Vagina (tissue), 2 donors: ENCODE results near the gene CITED4. TPM values are rescaled to one million over a fixed set of nuclear protein-coding genes. Genes with fewer than 3 reads are reported as not detected.
A peak's percentile ranks its signal among the peaks of the same experiment; 100 is the strongest.
"Not testable (repeated sequence)": the region's sequence is repeated elsewhere in the genome, so short reads cannot be mapped to it uniquely, and the experiment has no call there.

Source experiments
- DNase-seq, 2 donors: peaks; one replicate each; pipeline ENCODE4 v3.0.0-alpha.2; 2017; ENCODE audit errors: extremely low spot score in 2 of 2
- H3K27ac ChIP-seq: fragments of 200-600 bp; sonication (generic); one replicate; pipeline ENCODE4 v1.5.1; 2019
- H3K27me3 ChIP-seq: fragments of 200-600 bp; sonication (generic); one replicate; pipeline ENCODE4 v1.5.1; 2019
- H3K36me3 ChIP-seq, 2 donors: fragments of 200-600 bp; sonication (generic); one replicate each; pipeline ENCODE4 v1.5.1; 2017 to 2019
- H3K4me1 ChIP-seq: fragments of 200-600 bp; sonication (generic); one replicate; pipeline ENCODE4 v1.5.1; 2019
- H3K4me3 ChIP-seq, 2 donors: fragments of 200-600 bp; sonication (generic); 1 replicate in 1 of 2; 2 replicates in 1 of 2; pipeline ENCODE4 v1.5.1; 2016 to 2019
- H3K9me3 ChIP-seq: fragments of 200-600 bp; sonication (generic); one replicate; pipeline ENCODE4 v1.5.1; 2019
- CTCF ChIP-seq, 3 experiments: fragments of 450-650 bp in 2 of 3; fragments of 200-600 bp in 1 of 3; sonication (generic) in 1 of 3; IDR thresholded peaks; one replicate each; pipeline ENCODE4 v1.5.1; 2017 to 2019; ENCODE audit warnings: antibody characterized with exemption in 3 of 3, mild to moderate bottlenecking in 2 of 3, moderate library complexity in 2 of 3
- POLR2A ChIP-seq, 2 donors: fragments of 450-650 bp; IDR thresholded peaks; one replicate each; pipeline ENCODE4 v1.6.1; 2017; ENCODE audit warnings: antibody characterized with exemption in 2 of 2, mild to moderate bottlenecking in 2 of 2, moderate library complexity in 2 of 2
- POLR2AphosphoS5 ChIP-seq, 2 donors: sonication (generic); formaldehyde crosslinking; IDR thresholded peaks; one replicate each; pipeline ENCODE4 v1.9.0; 2017; ENCODE audit warnings: antibody characterized with exemption in 2 of 2, mild to moderate bottlenecking in 2 of 2, low read depth in 1 of 2; ENCODE audit not compliant: insufficient read depth in 1 of 2
- intact Hi-C: fragments of 100-400 bp; cut with DNase I; formaldehyde crosslinking; loops from one replicate; pipeline ENCODE4 v1.15.1; 2023
- total RNA-seq: library from RNA; depleted of rRNA; stranded (reverse); fragments of >200 nt; gene quantifications from one replicate; pipeline ENCODE4 v1.2.3, GENCODE V29; 2016

CITED4 gene
- total RNA-seq, 1 donor from 2014 or later = 16.5 TPM

- Histone ChIP-seq H3K9me3 (no peaks in the 10 kb centered on the region), H3K4me3 (no peak overlapping the region), H3K27ac (peak overlapping the region; percentile 49), H3K27me3 (no peaks in the 10 kb centered on the region), H3K36me3 (no peaks in the 10 kb centered on the region), H3K4me1 (peaks cover 24% of the 10 kb centered on the region)
- TF ChIP-seq POLR2A (IDR thresholded peaks at IDR 0.05) (no peak), POLR2AphosphoS5 (IDR thresholded peaks at IDR 0.05; ENCODE audit: insufficient read depth in 1 of 2, low read depth in 1 of 2) (peak; percentile 29 to 74), CTCF (IDR thresholded peaks at IDR 0.05) (no peak)
- intact Hi-C loops = no loop called here
- DNase-seq = no peak
Measured at GRCh38 chr1:40899230-40899870, 37.2 kb upstream of the CITED4 start.

GRCh38 chr1:40898431-40898901, 36.3 kb upstream of the CITED4 start:
- no peak for DNase-seq
- H3K27me3 ChIP-seq = no peaks in the 10 kb centered on the region
- H3K4me3 ChIP-seq = no peak overlapping the region
- H3K36me3 ChIP-seq = no peaks in the 10 kb centered on the region
- peak overlapping the region; percentile 49 for H3K27ac ChIP-seq
- H3K4me1 ChIP-seq = peaks cover 24% of the 10 kb centered on the region
- H3K9me3 ChIP-seq = no peaks in the 10 kb centered on the region
- TF ChIP-seq POLR2A (IDR thresholded peaks at IDR 0.05) (no peak), POLR2AphosphoS5 (IDR thresholded peaks at IDR 0.05; ENCODE audit: insufficient read depth in 1 of 2, low read depth in 1 of 2) (no peak), CTCF (IDR thresholded peaks at IDR 0.05) (no peak)
- intact Hi-C loops = no loop called here

- no peak for DNase-seq
- H3K27ac ChIP-seq = no peak overlapping the region
Measured at GRCh38 chr1:40897513-40897912, 35.4 kb upstream of the CITED4 start.

GRCh38 chr1:40896482-40896881, 34.3 kb upstream of the CITED4 start:
- Histone ChIP-seq H3K27me3 (no peaks in the 10 kb centered on the region), H3K9me3 (no peaks in the 10 kb centered on the region), H3K4me1 (peaks cover 16% of the 10 kb centered on the region), H3K4me3 (no peak overlapping the region), H3K36me3 (no peaks in the 10 kb centered on the region), H3K27ac (no peak overlapping the region)
- intact Hi-C loops = no loop called here
- DNase-seq = no peak
- no peak for TF ChIP-seq POLR2AphosphoS5 (IDR thresholded peaks at IDR 0.05; ENCODE audit: insufficient read depth in 1 of 2, low read depth in 1 of 2)
- no peak for TF ChIP-seq POLR2A (IDR thresholded peaks at IDR 0.05)
- TF ChIP-seq CTCF (IDR thresholded peaks at IDR 0.05) = no peak

More at GRCh38 chr1:40897513-40897912, 35.4 kb upstream of the CITED4 start:
- Histone ChIP-seq H3K36me3 (no peaks in the 10 kb centered on the region), H3K4me3 (no peak overlapping the region), H3K4me1 (peaks cover 21% of the 10 kb centered on the region), H3K27me3 (no peaks in the 10 kb centered on the region), H3K9me3 (no peaks in the 10 kb centered on the region)
- intact Hi-C loops = no loop called here
- TF ChIP-seq POLR2AphosphoS5 (IDR thresholded peaks at IDR 0.05; ENCODE audit: insufficient read depth in 1 of 2, low read depth in 1 of 2) = no peak
- TF ChIP-seq POLR2A (IDR thresholded peaks at IDR 0.05) = no peak
- no peak for TF ChIP-seq CTCF (IDR thresholded peaks at IDR 0.05)

GRCh38 chr1:40895601-40896000, 33.4 kb upstream of the CITED4 start:
- intact Hi-C loops = no loop called here
- H3K4me1 ChIP-seq = peaks cover 16% of the 10 kb centered on the region

GRCh38 chr1:40894858-40895257, 32.7 kb upstream of the CITED4 start:
- intact Hi-C loops, H3K27ac ChIP-seq, H3K36me3 ChIP-seq, H3K27me3 ChIP-seq, H3K4me3 ChIP-seq, DNase-seq, H3K9me3 ChIP-seq: not testable (repeated sequence)
- peaks cover 16% of the 10 kb centered on the region for H3K4me1 ChIP-seq

More at GRCh38 chr1:40895601-40896000, 33.4 kb upstream of the CITED4 start:
- H3K36me3 ChIP-seq = no peaks in the 10 kb centered on the region
- no peak for DNase-seq
- H3K4me3 ChIP-seq = no peak overlapping the region
- H3K27me3 ChIP-seq = no peaks in the 10 kb centered on the region
- TF ChIP-seq POLR2AphosphoS5 (IDR thresholded peaks at IDR 0.05; ENCODE audit: insufficient read depth in 1 of 2, low read depth in 1 of 2) (no peak), POLR2A (IDR thresholded peaks at IDR 0.05) (no peak), CTCF (IDR thresholded peaks at IDR 0.05) (no peak)
- H3K27ac ChIP-seq = no peak overlapping the region
- H3K9me3 ChIP-seq = no peaks in the 10 kb centered on the region
